GM21786 (cell line): ENCODE measurements around the gene ILRUN.
"Not testable (repeated sequence)": the region's sequence is repeated elsewhere in the genome, so short reads cannot be mapped to it uniquely, and the experiment has no call there.

ENCODE experiments used
- ATAC-seq: cut with Tn5 transposase; IDR thresholded peaks from one replicate; pipeline ENCODE4 v1.9.1; 2021; ENCODE audit not compliant: unreplicated experiment

Gene ILRUN

GRCh38 chr6:34696739-34697543 is at the start of gene ILRUN:
ILRUN (minus strand) TSS chr6:34696767; CDS start chr6:34696603, 164 bp downstream.
- ATAC-seq, result peak; percentile 73

GRCh38 chr6:34745277-34746103 is 48.9 kb upstream of the ILRUN start:
- ATAC-seq, result no peak

- not testable (repeated sequence) for ATAC-seq
Observed at GRCh38 chr6:34744294-34744647, 47.7 kb upstream of the ILRUN start.

- no peak for ATAC-seq
Observed at GRCh38 chr6:34743625-34744293, 47.2 kb upstream of the ILRUN start.

- ATAC-seq, result no peak
Observed at GRCh38 chr6:34742094-34742493, 45.5 kb upstream of the ILRUN start.

- no peak for ATAC-seq
Observed at GRCh38 chr6:34736823-34737222, 40.3 kb upstream of the ILRUN start.

- no peak for ATAC-seq
Observed at GRCh38 chr6:34731393-34732060, 35.0 kb upstream of the ILRUN start.

GRCh38 chr6:34729631-34730470 is 33.3 kb upstream of the ILRUN start:
- no peak for ATAC-seq

GRCh38 chr6:34726055-34726454 is 29.5 kb upstream of the ILRUN start:
- no peak for ATAC-seq

GRCh38 chr6:34723203-34723602 is 26.6 kb upstream of the ILRUN start:
- ATAC-seq, result no peak

GRCh38 chr6:34722451-34722850 is 25.9 kb upstream of the ILRUN start:
- no peak for ATAC-seq

GRCh38 chr6:34720160-34720559 is 23.6 kb upstream of the ILRUN start:
- not testable (repeated sequence) for ATAC-seq

- not testable (repeated sequence) for ATAC-seq
Observed at GRCh38 chr6:34719646-34720045, 23.1 kb upstream of the ILRUN start.

GRCh38 chr6:34718976-34719375 is 22.4 kb upstream of the ILRUN start:
- no peak for ATAC-seq

GRCh38 chr6:34717466-34717865 is 20.9 kb upstream of the ILRUN start:
- no peak for ATAC-seq

- ATAC-seq, result no peak
Observed at GRCh38 chr6:34714663-34715062, 18.1 kb upstream of the ILRUN start.

GRCh38 chr6:34712881-34713280 is 16.3 kb upstream of the ILRUN start:
- ATAC-seq, result not testable (repeated sequence)

- no peak for ATAC-seq
Observed at GRCh38 chr6:34709386-34709785, 12.8 kb upstream of the ILRUN start.

GRCh38 chr6:34705241-34705640 is 8.7 kb upstream of the ILRUN start:
- no peak for ATAC-seq

GRCh38 chr6:34701199-34701598 is 4.6 kb upstream of the ILRUN start:
- ATAC-seq, result no peak
